ENCODE data around the gene LIF. TPM values are rescaled to one million over a fixed set of nuclear protein-coding genes. Genes with fewer than 3 reads are reported as not detected.

LIF gene
- total and polyA plus RNA-seq, 2 donors (not counting 3 experiments of a cell fraction or from before 2014, with no cell fraction given): 0.12 to 0.27 TPM

GRCh38 chr22:30250661-30251267, 4.2 kb upstream of the LIF start:
- no TSS peak for BruUV-seq (replicated peaks)
- Histone ChIP-seq H2AFZ (ENCODE audit: low read depth, low read length) (no peak overlapping the region), H4K20me1 (replicated peaks; ENCODE audit: control insufficient read depth, extremely low read depth, insufficient read depth, low read length) (no peaks in the 10 kb centered on the region), H3K79me2 (ENCODE audit: control insufficient read depth, insufficient read depth, low read length) (no peaks in the 10 kb centered on the region), H3K9me3 (replicated peaks; ENCODE audit: control insufficient read depth, insufficient read depth, low read length) (no peaks in the 10 kb centered on the region), H3K27me3 (ENCODE audit: control insufficient read depth in 2 of 2, insufficient read depth in 2 of 2, low read length in 2 of 2) (peaks cover 14 to 18% of the 10 kb centered on the region in 2 experiments), H3K9me1 (replicated peaks; ENCODE audit: control insufficient read depth, extremely low read depth, insufficient read depth, low read length) (no peaks in the 10 kb centered on the region), H3K4me1 (ENCODE audit: control insufficient read depth, extremely low read depth, insufficient read depth, low read length) (peaks cover 10% of the 10 kb centered on the region), H3K36me3 (ENCODE audit: control insufficient read depth in 2 of 2, extremely low read depth in 1 of 2, insufficient read depth in 2 of 2, low read length in 2 of 2) (no peaks in the 10 kb centered on the region), H3K27ac (ENCODE audit: insufficient read depth, low read depth, low read length) (no peak overlapping the region), H3K4me2 (ENCODE audit: insufficient read depth, low read length) (no peak overlapping the region), H3K4me3 (replicated peaks in 1 of 3; ENCODE audit: insufficient read depth in 1 of 3, low read depth in 1 of 3, low read length in 3 of 3) (no peak overlapping the region), H3K9ac (replicated peaks; ENCODE audit: extremely low read depth, insufficient read depth, low read length) (no peak overlapping the region)
- TF ChIP-seq POLR2AphosphoS5 (IDR thresholded peaks at IDR 0.05; ENCODE audit: insufficient read depth, low read depth, low read length): no peak
- TF ChIP-seq FOS (IDR thresholded peaks at IDR 0.05; ENCODE audit: borderline replicate concordance, insufficient read depth, low read length): no peak
- no peak for TF ChIP-seq MYC (IDR thresholded peaks at IDR 0.05; ENCODE audit: low read depth, low read length)
- TF ChIP-seq JUN (IDR thresholded peaks at IDR 0.05; ENCODE audit: borderline replicate concordance, insufficient read depth, insufficient read length, low read depth): no peak
- TF ChIP-seq, protein P1, sequence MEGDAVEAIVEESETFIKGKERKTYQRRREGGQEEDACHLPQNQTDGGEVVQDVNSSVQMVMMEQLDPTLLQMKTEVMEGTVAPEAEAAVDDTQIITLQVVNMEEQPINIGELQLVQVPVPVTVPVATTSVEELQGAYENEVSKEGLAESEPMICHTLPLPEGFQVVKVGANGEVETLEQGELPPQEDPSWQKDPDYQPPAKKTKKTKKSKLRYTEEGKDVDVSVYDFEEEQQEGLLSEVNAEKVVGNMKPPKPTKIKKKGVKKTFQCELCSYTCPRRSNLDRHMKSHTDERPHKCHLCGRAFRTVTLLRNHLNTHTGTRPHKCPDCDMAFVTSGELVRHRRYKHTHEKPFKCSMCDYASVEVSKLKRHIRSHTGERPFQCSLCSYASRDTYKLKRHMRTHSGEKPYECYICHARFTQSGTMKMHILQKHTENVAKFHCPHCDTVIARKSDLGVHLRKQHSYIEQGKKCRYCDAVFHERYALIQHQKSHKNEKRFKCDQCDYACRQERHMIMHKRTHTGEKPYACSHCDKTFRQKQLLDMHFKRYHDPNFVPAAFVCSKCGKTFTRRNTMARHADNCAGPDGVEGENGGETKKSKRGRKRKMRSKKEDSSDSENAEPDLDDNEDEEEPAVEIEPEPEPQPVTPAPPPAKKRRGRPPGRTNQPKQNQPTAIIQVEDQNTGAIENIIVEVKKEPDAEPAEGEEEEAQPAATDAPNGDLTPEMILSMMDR (IDR thresholded peaks at IDR 0.05; ENCODE audit: extremely low read depth in 1 of 2, insufficient read depth in 1 of 2, low read depth in 1 of 2, low read length in 2 of 2): no peak
- no peak for TF ChIP-seq POLR2A (IDR thresholded peaks at IDR 0.05; ENCODE audit: low read depth, low read length)
- no peak for TF ChIP-seq EZH2 (IDR thresholded peaks at IDR 0.05; ENCODE audit: borderline replicate concordance, low read depth, low read length, severe bottlenecking)
- no peak for TF ChIP-seq GATA2 (IDR thresholded peaks at IDR 0.05; ENCODE audit: insufficient read depth, insufficient read length, low read depth, low read length)
- TF ChIP-seq MAX (IDR thresholded peaks at IDR 0.05; ENCODE audit: insufficient read depth, insufficient read length): no peak
- ChIA-PET CTCF (interaction anchor here (0.6 to 2.7 kb wide), 8 partner anchors 13 to 615 kb away, joined by 3 to 16 read pairs (median 4); no protein-coding TSS in a partner anchor), POLR2A (interaction anchor here (0.5 kb wide), 1 partner anchor 205 kb away, joined by 3 read pairs; no protein-coding TSS in a partner anchor)
- intact Hi-C loops (cut with micrococcal nuclease): no loop called here
- FAIRE-seq: no peak
- dilution Hi-C loops (cut with MboI; ENCODE audit: extremely low pct_ligation_motif_present, low sequenced_read_pairs): no loop called here
- no peak for DNase-seq (ENCODE audit: low read depth, low spot score)
